ENCODE measurements around the gene OR6K6. TPM values are rescaled to one million over a fixed set of nuclear protein-coding genes. Genes with fewer than 3 reads are reported as not detected.

The OR6K6 gene, protein sequence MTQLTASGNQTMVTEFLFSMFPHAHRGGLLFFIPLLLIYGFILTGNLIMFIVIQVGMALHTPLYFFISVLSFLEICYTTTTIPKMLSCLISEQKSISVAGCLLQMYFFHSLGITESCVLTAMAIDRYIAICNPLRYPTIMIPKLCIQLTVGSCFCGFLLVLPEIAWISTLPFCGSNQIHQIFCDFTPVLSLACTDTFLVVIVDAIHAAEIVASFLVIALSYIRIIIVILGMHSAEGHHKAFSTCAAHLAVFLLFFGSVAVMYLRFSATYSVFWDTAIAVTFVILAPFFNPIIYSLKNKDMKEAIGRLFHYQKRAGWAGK
- total RNA-seq, result not detected in 2 replicates

DNA sequence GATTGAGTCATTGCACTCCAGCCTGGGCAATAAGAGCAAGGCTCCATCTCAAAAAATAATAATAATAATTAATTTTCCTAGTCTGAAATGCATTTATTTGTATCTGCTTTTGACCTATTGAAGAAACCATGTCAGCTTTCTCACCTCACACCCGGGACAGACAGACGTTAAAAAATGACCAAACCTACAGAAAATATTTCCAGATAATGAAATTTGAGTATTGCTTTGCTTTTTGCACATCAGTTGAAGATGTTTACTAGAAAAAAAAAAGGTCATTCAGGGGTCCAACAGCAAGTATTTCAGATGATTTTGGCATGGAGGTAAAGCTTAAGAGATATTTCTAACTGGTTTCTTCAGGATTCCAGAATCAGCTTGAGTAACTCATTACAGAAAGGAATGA is at the start of gene OR6K6:
Gene OR6K6 (plus strand): TSS at position 301 of the 400 bp plus-strand sequence. CDS start 168 bp downstream, outside the sequence.
- DNase-seq (ENCODE audit: low read depth in 2 of 2), result no peak

DNA sequence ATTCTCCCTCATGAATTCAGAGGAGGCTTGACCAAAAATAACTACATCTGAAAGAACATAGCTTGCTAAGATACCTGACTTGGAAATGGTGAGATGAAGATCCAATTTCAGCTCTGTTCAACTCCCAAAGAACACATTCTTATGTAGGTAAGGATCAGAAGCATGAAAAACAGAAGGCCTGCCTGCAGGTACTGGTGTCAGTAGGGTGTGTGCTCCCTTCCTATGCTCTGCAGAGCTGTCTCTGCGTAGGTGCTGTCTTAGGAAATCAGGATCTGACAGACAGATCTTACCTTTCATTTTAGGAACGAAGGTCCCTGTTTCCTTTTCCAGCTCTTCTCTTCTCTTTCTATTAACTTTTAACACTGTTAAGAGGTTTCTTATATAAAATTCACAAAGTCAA is 48.4 kb upstream of the OR6K6 start:
- no peak for DNase-seq (ENCODE audit: low read depth in 2 of 2)

DNA sequence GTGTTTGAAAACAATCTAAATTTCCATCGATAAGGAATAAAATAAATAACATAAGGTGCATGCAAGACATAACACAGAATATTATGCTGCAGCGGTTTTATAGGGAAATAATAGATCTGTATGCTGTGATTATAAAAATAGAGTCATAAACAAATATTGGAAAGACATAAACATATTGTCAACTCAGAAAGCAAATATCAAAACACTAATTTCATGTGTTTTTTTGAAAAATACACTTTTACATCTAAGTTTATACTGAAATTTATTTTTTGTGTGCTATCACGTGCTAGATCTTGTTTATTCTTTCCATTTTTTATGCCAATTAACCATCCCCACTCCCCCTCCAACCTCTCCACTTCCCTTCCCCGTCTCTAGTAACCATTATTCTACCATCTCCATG is 43.4 kb upstream of the OR6K6 start:
- DNase-seq (ENCODE audit: low read depth in 2 of 2), result no peak

DNA sequence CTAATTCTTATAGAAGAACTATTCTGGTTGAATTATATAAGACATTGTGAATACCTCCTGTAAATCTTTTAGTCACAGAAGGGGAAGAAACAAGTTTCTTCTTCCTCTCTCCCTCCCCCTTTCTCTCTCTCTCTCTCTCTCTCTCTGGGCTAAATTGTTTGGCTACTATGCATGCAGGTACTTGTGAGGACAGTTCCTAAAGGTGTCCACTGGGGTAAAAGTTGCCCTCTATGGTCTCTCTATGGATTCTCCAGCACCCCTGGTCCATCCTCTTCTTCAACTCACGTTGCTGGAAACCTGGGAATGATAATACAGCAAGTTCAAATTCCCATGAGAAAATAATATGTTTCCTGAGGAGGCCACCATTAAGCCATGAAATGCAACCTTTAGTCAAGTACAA is 39.8 kb upstream of the OR6K6 start:
- DNase-seq (ENCODE audit: low read depth in 2 of 2), result no peak

DNA sequence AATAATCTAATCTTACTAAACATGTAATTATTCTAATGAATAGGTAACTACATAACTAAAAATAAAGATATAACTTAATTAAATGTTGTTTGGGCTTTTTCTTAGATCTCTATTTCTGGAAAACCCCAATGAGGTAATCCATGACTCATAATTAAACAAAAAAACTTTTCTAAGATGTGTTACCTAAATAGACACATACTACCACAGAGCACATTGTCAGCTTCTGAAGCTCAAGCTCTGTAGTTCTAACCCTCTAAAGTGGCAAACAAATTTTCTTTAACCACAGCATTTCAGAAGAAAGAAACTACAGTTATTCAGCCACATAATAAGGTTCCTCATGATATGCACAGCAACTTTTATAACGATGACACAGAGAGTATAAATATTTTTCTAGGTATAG is 38.2 kb upstream of the OR6K6 start:
- DNase-seq (ENCODE audit: low read depth in 2 of 2), result no peak

DNA sequence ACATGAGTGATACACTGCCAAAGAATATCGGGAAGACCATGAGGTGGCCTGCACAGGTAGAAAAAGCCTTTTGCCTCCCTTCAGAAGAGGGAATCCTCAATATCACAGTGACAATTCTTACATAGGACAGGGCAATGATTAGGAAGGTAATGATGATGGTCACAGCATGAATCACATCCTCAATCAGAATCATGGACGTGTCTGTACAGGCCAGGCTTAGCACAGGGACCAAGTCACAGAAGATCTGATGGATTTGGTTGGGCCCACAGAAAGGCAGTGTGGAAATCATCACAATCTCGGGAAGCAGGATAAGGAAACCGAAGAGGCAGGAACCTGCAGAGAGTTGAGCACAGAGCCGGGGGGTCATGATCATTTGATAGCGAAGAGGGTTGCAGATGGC is 37.2 kb upstream of the OR6K6 start:
- no peak for DNase-seq (ENCODE audit: low read depth in 2 of 2)

DNA sequence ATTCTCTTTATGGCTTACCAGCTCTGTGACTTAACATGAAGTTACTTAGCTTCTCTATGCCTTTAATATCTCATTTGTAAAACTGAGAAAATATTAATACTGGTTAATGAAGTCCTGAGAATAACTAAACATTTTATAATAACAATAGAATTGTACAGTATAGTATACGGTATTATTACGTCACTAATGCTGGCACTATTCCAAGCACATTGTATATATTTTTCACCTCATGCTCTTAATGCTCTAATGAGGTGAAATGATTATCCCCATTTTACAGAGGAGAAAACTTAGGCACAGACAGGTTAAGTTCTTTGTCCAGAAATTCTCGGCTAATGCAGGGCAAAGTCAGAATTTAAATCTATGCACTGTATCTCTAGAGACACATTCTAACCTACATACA is 34.9 kb upstream of the OR6K6 start:
- no peak for DNase-seq (ENCODE audit: low read depth in 2 of 2)

DNA sequence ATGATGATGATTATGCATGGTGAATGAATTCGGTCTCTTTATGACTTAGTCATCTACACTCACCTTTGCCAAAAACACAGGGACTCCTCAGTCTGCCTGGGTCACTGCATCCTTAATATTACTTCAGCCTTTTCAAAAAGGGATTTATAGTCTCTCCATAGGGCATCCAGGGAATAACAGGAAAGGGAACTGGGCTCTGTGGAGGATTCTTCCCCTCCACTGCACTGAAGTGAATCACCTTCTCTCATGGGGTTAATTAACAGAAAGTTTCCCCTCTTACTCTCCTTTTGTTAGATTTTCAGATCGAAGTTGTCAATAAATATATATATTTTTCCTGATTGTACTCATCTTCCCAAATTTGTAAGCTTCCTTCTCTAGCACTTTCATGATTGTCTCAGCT is 33.9 kb upstream of the OR6K6 start, which contains the start of gene OR6K3:
Gene OR6K3 (minus strand): TSS at position 101 of the 400 bp plus-strand sequence. CDS start 2,605 bp downstream, outside the sequence.
- no peak for DNase-seq (ENCODE audit: low read depth in 2 of 2)

DNA sequence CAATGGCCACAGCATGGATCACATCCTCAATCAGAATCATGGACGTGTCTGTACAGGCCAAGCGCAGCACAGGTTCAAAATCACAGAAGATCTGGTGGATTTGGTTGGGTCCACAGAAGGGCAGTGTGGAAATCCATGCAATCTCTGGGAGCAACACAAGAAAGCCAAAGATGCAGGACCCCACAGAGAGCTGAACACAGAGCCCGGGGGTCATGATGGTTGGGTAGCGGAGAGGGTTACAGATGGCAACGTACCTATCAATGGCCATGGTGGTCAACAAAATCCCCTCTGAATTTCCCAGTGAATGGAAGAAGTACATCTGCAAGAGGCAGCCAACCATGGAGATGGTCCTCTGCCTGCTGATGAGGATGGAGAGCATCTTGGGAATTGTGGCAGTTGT is 30.1 kb upstream of the OR6K6 start:
- no peak for DNase-seq (ENCODE audit: low read depth in 2 of 2)

DNA sequence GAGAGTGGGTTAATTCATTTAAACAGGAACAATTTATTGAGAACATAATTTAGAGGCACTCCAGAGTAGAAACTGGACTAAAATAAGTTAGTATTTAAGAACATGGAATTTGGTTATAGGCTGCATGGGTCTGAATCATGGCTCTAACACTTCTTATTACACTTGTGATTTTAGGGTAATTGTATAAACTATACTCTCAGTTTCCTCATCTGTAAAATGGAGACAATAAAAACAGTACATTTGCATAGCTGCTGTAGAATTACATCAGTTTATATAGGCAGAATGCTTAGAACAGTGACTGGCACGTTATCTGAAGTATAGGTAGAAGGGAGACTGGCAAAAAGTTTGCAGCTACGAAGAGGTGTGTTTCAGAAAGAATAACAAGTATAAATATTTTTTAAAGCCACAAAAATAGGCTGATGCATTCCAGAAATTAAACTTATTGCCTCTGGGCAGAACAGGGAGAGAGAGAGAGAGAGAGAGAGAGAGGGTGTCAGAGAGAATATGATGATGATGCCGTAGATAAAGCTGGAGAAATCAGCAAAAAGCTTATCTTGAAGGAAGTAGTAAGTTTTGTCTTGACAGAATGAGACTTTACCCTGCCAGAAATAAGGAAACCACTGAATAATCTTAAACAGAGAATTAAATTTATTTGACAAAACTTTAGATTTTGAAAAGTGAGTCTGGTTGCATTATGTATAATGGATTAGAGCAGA is 25.9 kb upstream of the OR6K6 start:
- DNase-seq (ENCODE audit: low read depth in 2 of 2), result no peak

DNA sequence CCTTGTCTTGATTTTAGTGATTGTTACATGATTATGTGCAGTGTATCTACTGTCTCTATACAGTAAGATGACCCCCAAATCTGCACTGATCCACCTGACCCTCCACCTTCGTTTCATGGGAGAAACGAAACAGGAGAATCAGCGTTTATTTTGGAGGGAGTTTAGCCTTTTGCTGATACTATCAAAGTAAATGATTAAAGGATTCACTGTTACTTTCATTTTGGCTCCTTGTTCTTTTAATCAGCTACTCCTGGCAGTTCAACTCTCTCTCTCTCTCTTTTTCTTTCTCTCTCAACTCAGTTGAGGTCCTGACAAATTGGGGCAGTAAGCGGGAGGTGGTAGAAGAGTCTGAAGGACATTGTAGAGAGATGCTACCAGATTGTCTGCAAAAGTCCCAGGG is 24.1 kb upstream of the OR6K6 start:
- DNase-seq (ENCODE audit: low read depth in 2 of 2), result no peak

DNA sequence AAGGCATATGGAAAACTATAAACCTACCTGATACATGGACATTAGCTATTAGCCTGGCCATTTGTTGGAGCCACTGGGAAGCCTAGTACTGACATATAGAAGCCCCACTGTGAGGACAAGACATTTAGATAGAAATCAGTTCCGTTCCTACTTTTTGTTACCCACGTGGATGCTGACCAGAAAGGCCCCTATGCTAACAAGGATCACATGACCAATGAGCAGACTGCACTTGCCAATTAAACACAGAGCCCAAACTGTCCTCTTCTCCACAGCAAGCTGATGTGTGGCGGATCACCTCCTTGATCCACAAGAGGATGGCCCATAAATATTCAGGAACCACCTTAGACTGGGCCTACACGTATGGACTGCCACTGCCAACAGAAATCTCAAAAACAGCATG is 22.8 kb upstream of the OR6K6 start:
- DNase-seq (ENCODE audit: low read depth in 2 of 2), result no peak

DNA sequence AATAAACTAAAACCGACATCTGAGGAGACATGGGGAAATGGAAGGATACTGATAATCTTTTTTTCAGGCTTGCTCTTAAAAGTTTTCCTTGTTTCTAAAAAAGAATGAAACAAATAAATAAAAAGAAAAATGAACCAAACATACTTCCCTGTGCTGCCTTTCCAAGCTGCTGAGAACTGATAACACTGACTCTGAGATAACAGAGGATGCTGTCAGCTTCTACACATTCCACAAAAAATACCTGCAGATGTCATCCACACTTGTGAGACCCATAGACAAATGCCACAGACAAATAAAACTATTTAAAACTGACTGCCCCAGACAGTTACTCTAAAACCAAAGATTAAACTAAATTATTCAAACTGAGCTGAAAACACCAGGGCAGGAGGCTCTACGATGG is 22.0 kb upstream of the OR6K6 start:
- no peak for DNase-seq (ENCODE audit: low read depth in 2 of 2)

DNA sequence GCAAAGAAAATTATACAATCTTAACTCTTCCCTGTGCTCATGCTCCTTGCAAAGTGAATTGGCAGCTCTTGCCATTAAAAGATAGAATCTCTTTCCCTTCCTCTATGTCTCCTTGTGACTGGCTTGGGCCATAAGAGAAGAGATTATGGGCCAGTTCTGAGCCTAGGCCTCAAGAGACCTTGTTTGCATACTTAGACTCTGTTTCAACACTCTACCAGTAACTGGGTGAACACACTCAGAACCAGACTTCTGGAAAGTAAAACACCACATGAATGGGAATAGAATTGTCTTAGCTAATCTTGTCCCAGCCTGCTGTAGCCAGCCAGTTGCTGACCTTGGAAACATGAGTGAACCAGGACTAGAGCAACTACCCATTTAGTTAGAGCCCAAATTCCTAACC is 18.7 kb upstream of the OR6K6 start:
- no peak for DNase-seq (ENCODE audit: low read depth in 2 of 2)

DNA sequence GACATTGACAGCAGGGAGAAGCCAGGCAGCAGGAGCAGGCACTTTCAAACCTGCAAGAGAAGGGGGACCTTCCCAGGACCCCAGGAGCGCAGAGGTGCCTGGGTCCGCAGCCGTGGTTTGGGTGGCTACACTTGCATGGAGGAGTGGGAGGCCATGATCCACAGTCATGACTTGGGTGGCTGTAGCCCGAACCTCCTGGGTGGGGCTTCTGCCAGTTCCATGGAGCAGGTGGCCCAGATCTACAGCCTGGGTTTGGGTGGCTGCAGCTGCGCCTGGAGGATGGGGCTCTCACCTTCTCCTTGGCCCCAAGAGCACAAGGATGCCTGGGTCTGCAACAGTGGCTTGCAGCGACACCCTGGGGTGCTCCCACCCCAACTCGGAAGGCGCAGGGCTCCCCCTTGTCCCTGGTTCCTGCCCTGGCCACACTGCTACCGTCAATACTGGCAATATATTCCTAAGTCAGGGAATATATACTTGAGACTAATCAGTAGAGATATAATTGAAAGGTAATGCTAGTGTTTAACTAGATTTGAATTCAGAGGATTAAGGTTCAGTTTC is 2.3 kb upstream of the OR6K6 start:
- no peak for DNase-seq (ENCODE audit: low read depth in 2 of 2)

DNA sequence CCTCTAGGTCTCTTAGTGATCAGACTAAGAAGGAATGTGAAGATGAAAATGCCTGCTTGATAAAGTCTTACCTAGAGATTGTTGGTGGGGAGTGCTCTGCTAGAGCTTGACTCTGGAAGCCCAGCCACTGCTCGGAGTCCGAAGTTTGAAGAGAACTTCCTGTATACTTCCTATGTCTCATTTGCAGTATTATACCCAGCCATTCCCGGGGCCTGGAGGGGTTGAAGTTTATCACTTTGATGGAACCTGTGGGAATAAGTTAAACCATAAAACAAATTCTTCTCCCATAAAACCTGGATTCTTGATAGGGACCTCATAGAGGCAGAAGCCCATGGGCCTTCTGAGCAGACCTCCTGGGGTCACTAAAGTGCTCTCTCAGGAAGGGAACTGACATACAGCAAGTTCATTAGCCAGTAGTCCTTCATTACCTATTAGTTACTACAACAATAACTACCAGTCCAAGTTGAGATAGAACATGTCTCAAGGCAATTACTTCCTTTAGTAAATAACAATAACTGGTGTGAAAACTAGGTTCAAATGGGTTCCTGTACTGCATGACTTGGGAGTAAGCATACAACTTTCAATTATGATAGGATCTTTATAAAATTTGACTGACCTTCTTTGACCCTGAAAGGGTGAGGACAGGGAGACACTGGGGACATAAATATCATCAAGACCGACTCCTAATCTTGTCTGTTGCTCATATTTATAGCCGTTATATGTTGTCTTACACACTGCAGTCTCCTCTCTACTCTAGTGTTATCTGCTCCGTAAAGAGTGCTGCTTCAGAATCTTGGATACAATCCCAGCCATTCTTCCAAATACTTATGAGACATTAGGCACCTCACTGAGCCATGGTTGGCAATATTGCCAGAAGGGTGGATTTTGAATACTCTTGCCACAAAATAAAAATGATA is 17.7 kb downstream of the OR6K6 start, which contains the start of gene OR6N1:
Gene OR6N1 (minus strand): TSS at position 246 of the 917 bp plus-strand sequence. CDS start 5,513 bp downstream, outside the sequence.
- peak in 1 of 2 donors; percentile 17 for DNase-seq (ENCODE audit: low read depth in 2 of 2)

DNA sequence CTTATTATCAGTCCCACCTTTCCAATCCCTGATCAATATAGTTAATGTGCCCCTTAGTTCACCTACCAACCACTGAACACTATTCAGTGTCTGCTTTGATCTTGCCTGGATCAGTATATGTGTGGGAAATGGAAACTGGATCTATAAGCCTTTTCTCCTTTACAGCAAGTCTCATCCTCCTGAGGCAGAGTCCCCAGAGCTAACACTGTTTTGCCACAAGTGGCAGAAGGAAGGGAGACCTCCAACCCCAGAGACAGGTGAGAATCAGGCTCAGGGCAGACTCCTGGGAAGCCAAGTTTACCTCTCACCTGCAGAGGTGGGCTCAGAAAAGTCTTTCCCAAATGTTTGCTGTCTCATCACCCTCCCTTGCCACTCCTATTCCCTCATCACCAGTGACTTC is 26.6 kb downstream of the OR6K6 start, which contains the start of gene OR6N2:
Gene OR6N2 (minus strand): TSS at position 101 of the 400 bp plus-strand sequence. CDS start 3,569 bp downstream, outside the sequence.
- DNase-seq (ENCODE audit: low read depth in 2 of 2), result no peak

DNA sequence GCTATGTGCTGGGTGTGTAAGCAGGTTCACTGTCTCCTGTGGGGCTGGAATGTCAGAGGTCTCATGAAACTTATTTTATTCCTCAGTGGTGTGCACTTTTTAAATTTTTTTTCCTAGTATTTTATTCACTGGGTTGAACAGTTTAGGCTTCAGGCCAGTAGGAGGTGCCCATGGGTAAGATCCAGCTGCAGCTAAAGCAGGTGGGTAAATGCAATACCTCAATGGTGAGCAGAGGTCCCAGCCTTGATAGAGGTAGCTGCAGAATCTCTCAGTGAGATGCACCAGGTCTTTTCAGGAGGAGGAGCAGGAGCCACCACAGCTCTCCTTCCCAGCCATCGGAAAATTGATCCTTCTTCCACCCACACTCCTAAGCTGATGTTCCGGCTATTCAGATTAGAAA is 39.1 kb downstream of the OR6K6 start:
- DNase-seq (ENCODE audit: low read depth in 2 of 2), result peak in 1 of 2 donors; percentile 2

DNA sequence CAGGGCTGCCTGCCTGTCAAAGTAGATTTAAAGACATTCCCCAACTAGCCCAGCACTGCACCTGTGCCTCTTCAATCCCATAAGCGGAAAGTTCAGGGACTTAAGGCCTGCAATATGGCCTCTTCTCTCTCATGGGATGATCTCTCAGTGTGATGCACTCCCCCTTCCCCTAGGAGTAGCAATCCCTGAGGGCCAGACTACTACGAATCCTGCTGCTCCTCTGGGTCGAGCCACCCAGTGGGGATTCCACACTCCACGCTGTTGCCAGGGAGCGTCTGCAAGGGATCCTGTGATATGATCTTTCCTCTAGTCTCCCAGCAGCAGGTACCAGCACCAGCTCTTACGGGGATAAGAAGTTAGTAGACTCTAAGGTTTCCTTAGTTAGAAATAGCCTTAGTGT is 39.7 kb downstream of the OR6K6 start:
- DNase-seq (ENCODE audit: low read depth in 2 of 2), result no peak

DNA sequence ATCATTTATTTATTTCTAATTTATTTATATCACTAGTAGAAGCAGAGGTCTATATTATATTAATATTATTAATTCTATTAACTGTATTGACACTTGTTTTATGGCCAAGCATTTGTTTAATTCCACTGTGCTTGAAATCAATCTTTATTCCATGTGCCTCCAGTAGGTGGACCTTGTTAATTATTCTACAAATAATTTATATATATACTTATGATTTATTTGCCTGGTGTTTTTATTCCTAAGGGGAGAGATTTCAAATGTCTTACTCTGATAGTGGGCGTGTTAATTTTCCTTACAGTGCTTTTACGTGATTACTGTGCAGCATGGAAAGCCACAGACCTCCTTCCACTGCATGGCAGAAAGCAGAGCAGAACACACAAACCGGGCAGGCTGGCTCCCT is 44.0 kb downstream of the OR6K6 start:
- DNase-seq (ENCODE audit: low read depth in 2 of 2), result no peak

DNA sequence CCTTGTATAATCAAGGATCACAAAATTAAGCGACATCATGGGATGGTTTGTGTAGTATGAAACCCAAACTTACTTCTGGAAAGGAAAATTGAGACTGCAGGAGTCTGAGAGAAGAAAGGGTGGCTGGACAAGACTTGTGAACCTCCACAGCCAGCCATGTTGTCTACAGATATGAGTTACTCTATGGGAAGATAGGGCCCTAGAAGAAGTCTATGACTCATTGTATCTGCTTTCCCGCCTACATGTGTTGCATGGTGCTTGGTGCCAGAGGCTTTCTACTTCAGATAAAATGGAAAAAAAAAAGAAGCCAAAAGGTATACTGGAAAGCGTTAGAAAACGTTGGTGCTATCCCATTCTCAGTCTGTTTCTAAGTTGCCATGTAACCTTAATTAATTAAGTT is 45.2 kb downstream of the OR6K6 start:
- no peak for DNase-seq (ENCODE audit: low read depth in 2 of 2)

Data from dermis microvascular lymphatic vessel endothelial cell (primary cell).